GM11168 (cell line): ENCODE measurements around the gene FAM193B.

Experiments used
- in situ Hi-C: fragments of 300-500 bp; cut with MboI; formaldehyde crosslinking; loops from one replicate; pipeline ENCODE4 v1.12.0; 2022; ENCODE audit warnings: low sequenced_read_pairs; ENCODE audit not compliant: unreplicated experiment

FAM193B gene

GRCh38 chr5:177519463-177520235 is 34.7 kb downstream of the FAM193B start:
- in situ Hi-C loops, result no loop called here

GRCh38 chr5:177516601-177517568 is 37.5 kb downstream of the FAM193B start, which contains the start of gene DDX41:
Gene DDX41 (minus strand): TSS chr5:177516961. CDS start chr5:177516945, 16 bp downstream.
- in situ Hi-C loops, result no loop called here

GRCh38 chr5:177515580-177515979 is 38.8 kb downstream of the FAM193B start:
- in situ Hi-C loops, result no loop called here

- in situ Hi-C loops, result no loop called here
Observed at GRCh38 chr5:177514541-177514940, 39.8 kb downstream of the FAM193B start.

- in situ Hi-C loops, result no loop called here
Observed at GRCh38 chr5:177513500-177513899, 40.9 kb downstream of the FAM193B start.

- in situ Hi-C loops, result no loop called here
Observed at GRCh38 chr5:177512736-177513380, 41.5 kb downstream of the FAM193B start.

- in situ Hi-C loops, result no loop called here
Observed at GRCh38 chr5:177511796-177512675, 42.3 kb downstream of the FAM193B start.

- in situ Hi-C loops, result no loop called here
Observed at GRCh38 chr5:177511181-177511580, 43.2 kb downstream of the FAM193B start.

- in situ Hi-C loops, result no loop called here
Observed at GRCh38 chr5:177510567-177511053, 43.8 kb downstream of the FAM193B start.

- in situ Hi-C loops, result no loop called here
Observed at GRCh38 chr5:177509991-177510566, 44.3 kb downstream of the FAM193B start.

GRCh38 chr5:177509381-177509951 is 44.9 kb downstream of the FAM193B start, which contains the start of gene DOK3:
Gene DOK3 (minus strand): TSS chr5:177509826. CDS start chr5:177509540, 286 bp downstream.
- in situ Hi-C loops, result no loop called here

- in situ Hi-C loops, result no loop called here
Observed at GRCh38 chr5:177508837-177509236, 45.5 kb downstream of the FAM193B start.

GRCh38 chr5:177508221-177508611 is 46.1 kb downstream of the FAM193B start:
- in situ Hi-C loops, result no loop called here

GRCh38 chr5:177507596-177508220 is 46.7 kb downstream of the FAM193B start:
- in situ Hi-C loops, result no loop called here

- in situ Hi-C loops, result no loop called here
Observed at GRCh38 chr5:177507165-177507564, 47.2 kb downstream of the FAM193B start.

GRCh38 chr5:177505075-177505474 is 49.3 kb downstream of the FAM193B start:
- in situ Hi-C loops, result no loop called here

GRCh38 chr5:177504086-177505056 is 50.0 kb downstream of the FAM193B start:
- in situ Hi-C loops, result no loop called here
